ENCODE results near the gene COLQ. TPM values are rescaled to one million over a fixed set of nuclear protein-coding genes. Genes with fewer than 3 reads are reported as not detected.
"Not testable (repeated sequence)": the region's sequence is repeated elsewhere in the genome, so short reads cannot be mapped to it uniquely, and the experiment has no call there.

Gene COLQ
- total RNA-seq, 5 donors from 2014 or later (not counting 1 experiment from before 2014, with no cell fraction given): 5.1 to 11.4 (median 7.2) TPM

DNA sequence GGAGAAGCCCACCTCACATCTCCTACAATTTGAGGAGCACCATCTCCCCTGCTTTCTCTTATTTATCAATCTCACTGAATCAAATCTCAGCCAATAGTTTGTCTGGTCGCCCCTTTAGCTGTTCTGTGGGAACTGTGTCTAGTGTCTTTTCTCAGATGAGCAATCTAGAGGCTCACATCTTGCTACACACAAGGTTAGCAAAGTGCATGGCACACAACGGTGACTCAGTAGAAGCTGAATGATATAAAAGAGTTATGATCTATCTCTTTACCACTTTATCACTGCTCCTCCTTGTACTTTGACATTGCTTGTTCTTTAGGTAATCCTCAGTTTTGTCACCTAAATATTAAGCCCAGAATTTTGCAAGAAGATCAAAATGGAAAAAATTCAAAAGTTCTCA is 16.8 kb upstream of the COLQ start:
- Histone ChIP-seq H3K9me3 (no peaks in the 10 kb centered on the region), H3K4me3 (ENCODE audit: control insufficient read depth in 1 of 2, extremely low read depth in 1 of 2, low read length in 1 of 2) (no peak overlapping the region), H3K27me3 (replicated peaks in 1 of 2; ENCODE audit: control insufficient read depth in 2 of 2, extremely low read depth in 1 of 2, insufficient read depth in 2 of 2, low read length in 1 of 2) (no peaks in the 10 kb centered on the region), H3K27ac (ENCODE audit: low read length) (peak overlapping the region; percentile 62), H3K4me1 (ENCODE audit: control insufficient read depth in 1 of 2, extremely low read depth in 1 of 2, insufficient read depth in 2 of 2, low read length in 2 of 2) (peaks cover 23 to 36% of the 10 kb centered on the region in 2 experiments), H3K36me3 (ENCODE audit: control insufficient read depth in 2 of 2, extremely low read depth in 1 of 2, insufficient read depth in 1 of 2, low read length in 1 of 2) (peaks cover 0 to 3% of the 10 kb centered on the region in 2 donors)
- no CpG with 5 or more reads among the region's 2 CpGs for WGBS (ENCODE audit: insufficient coverage)
- Mint-ChIP-seq H3K4me1 (peaks cover 49 to 70% (median 63%) of the 10 kb centered on the region in 3 donors), H3K27ac (peak overlapping the region; percentile 76 to 95), H3K9me3 (no peaks in the 10 kb centered on the region), H3K36me3 (peaks cover 3% of the 10 kb centered on the region), H3K27me3 (no peaks in the 10 kb centered on the region), H3K4me3 (peak overlapping the region in 2 of 3 donors; percentile 8 to 58)
- CTCF ChIA-PET: interaction anchor here in 1 of 2 donors (0.5 kb wide), 1 partner anchor 462 kb away, joined by 3 read pairs; no protein-coding TSS in a partner anchor
- POLR2A ChIA-PET: no interaction called here
- DNase-seq (no peak), ATAC-seq (replicated peaks in 1 of 4) (no peak)

DNA sequence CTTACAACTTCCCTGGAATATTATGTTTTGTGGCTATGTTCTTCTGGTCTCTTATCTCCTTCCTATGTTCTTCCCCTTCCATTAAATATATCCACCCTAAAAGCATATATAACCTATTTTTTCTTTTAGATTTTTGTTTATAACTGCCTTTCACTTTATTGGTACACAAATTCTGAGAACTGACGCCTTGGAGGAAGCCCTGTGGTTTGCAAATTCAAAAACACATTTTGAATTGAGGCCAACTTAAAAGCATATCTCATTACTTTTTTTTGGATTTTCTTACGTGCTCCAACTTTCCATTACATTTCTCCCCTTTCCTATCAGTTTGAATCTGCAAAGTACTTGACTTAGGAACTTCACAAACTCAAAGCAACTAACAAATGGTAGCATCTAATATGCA is 15.3 kb upstream of the COLQ start:
- no peaks in the 10 kb centered on the region for H3K27me3 ChIP-seq (replicated peaks in 1 of 2; ENCODE audit: control insufficient read depth in 2 of 2, extremely low read depth in 1 of 2, insufficient read depth in 2 of 2, low read length in 1 of 2)
- peaks cover 3% of the 10 kb centered on the region for H3K36me3 Mint-ChIP-seq
- ChIA-PET CTCF (interaction anchor here in 1 of 2 donors (0.9 kb wide), 1 partner anchor 10 kb away, joined by 4 read pairs; no protein-coding TSS in a partner anchor), POLR2A (no interaction called here)
- H3K27me3 Mint-ChIP-seq: no peaks in the 10 kb centered on the region
- H3K9me3 Mint-ChIP-seq: no peaks in the 10 kb centered on the region
- ATAC-seq (replicated peaks in 1 of 4) (peak in 2 of 4 experiments; percentile 40 to 45), DNase-seq (no peak)
- peak overlapping the region; percentile 62 for H3K27ac ChIP-seq (ENCODE audit: low read length)
- H3K9me3 ChIP-seq: no peaks in the 10 kb centered on the region
- 0% methylated on average over 2 of the region's 2 CpGs for WGBS (ENCODE audit: insufficient coverage)
- H3K4me3 ChIP-seq (ENCODE audit: control insufficient read depth in 1 of 2, extremely low read depth in 1 of 2, low read length in 1 of 2): no peak overlapping the region
- H3K36me3 ChIP-seq (ENCODE audit: control insufficient read depth in 2 of 2, extremely low read depth in 1 of 2, insufficient read depth in 1 of 2, low read length in 1 of 2): peaks cover 0 to 3% of the 10 kb centered on the region in 2 donors
- H3K27ac Mint-ChIP-seq: peak overlapping the region; percentile 87 to 95
- peaks cover 23 to 36% of the 10 kb centered on the region in 2 experiments for H3K4me1 ChIP-seq (ENCODE audit: control insufficient read depth in 1 of 2, extremely low read depth in 1 of 2, insufficient read depth in 2 of 2, low read length in 2 of 2)
- H3K4me1 Mint-ChIP-seq: peaks cover 49 to 70% (median 63%) of the 10 kb centered on the region in 3 donors
- H3K4me3 Mint-ChIP-seq: peak overlapping the region; percentile 11 to 60 (median 58)

DNA sequence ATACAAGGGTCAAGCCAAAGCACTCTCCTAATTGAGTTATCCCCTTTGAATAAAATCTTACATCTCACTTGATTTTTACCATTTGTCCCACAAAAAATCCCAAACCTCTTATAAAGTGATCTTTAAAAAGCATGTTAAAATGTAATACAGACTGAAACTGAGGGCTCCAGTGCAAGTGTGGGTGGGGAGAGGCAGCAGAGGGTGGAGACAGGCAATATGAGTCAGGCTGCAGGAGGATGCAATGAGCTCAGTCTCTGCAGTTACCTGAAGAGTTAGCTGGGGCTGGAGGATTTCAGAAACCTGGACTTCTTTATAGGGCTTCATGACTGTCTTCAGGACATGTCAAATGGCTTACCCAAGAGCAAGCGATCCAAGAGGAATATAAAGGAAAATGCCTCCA is 14.2 kb upstream of the COLQ start:
- Mint-ChIP-seq H3K9me3 (no peaks in the 10 kb centered on the region), H3K4me1 (peaks cover 47 to 68% (median 58%) of the 10 kb centered on the region in 3 donors), H3K4me3 (peak overlapping the region; percentile 11 to 58 (median 14)), H3K36me3 (peaks cover 3% of the 10 kb centered on the region), H3K27me3 (no peaks in the 10 kb centered on the region), H3K27ac (peak overlapping the region; percentile 87 to 95)
- Histone ChIP-seq H3K27ac (ENCODE audit: low read length) (peak overlapping the region; percentile 62), H3K4me1 (ENCODE audit: control insufficient read depth in 1 of 2, extremely low read depth in 1 of 2, insufficient read depth in 2 of 2, low read length in 2 of 2) (peaks cover 23 to 42% of the 10 kb centered on the region in 2 experiments), H3K4me3 (ENCODE audit: control insufficient read depth in 1 of 2, extremely low read depth in 1 of 2, low read length in 1 of 2) (no peak overlapping the region), H3K9me3 (no peaks in the 10 kb centered on the region), H3K27me3 (replicated peaks in 1 of 2; ENCODE audit: control insufficient read depth in 2 of 2, extremely low read depth in 1 of 2, insufficient read depth in 2 of 2, low read length in 1 of 2) (no peaks in the 10 kb centered on the region), H3K36me3 (ENCODE audit: control insufficient read depth in 2 of 2, extremely low read depth in 1 of 2, insufficient read depth in 1 of 2, low read length in 1 of 2) (peaks cover 0 to 3% of the 10 kb centered on the region in 2 donors)
- POLR2A ChIA-PET: interaction anchor here in 1 of 2 donors (0.5 to 0.7 kb wide), 2 partner anchors 192 to 329 kb away, joined by 3 to 4 read pairs; no protein-coding TSS in a partner anchor
- CTCF ChIA-PET: no interaction called here
- ATAC-seq (replicated peaks in 1 of 4): peak; percentile 72 to 96 (median 93)
- 83% methylated on average over 1 of the region's 1 CpG for WGBS (ENCODE audit: insufficient coverage)
- DNase-seq: peak in 17 of 35 experiments; percentile 4 to 34 (median 11)

DNA sequence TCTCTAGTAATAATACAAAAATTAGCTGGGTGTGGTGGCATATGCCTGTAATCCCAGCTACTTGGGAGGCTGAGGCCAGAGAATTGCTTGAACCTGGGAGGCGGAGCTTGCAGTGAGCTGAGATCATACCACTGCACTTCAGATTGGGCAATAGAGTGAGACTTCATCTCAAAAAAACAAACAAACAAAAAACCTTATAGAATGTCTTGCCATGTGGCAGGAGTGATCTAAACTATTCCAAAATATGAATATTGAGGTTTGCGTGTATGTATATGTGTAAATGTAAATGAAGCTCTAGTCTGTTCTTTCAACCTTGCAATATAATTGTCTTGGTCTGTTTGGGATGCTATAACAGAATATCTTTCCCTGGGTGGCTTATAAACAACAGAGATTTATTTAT is 11.1 kb upstream of the COLQ start:
- H3K9me3 ChIP-seq; H3K27ac Mint-ChIP-seq; H3K9me3 Mint-ChIP-seq; DNase-seq; H3K27me3 Mint-ChIP-seq; H3K4me3 ChIP-seq (ENCODE audit: control insufficient read depth in 1 of 2, extremely low read depth in 1 of 2, low read length in 1 of 2); CTCF ChIA-PET; H3K36me3 ChIP-seq (ENCODE audit: control insufficient read depth in 2 of 2, extremely low read depth in 1 of 2, insufficient read depth in 1 of 2, low read length in 1 of 2); H3K27ac ChIP-seq (ENCODE audit: low read length); H3K36me3 Mint-ChIP-seq; H3K27me3 ChIP-seq (replicated peaks in 1 of 2; ENCODE audit: control insufficient read depth in 2 of 2, extremely low read depth in 1 of 2, insufficient read depth in 2 of 2, low read length in 1 of 2); ATAC-seq (replicated peaks in 1 of 4); H3K4me3 Mint-ChIP-seq: not testable (repeated sequence)
- no CpG with 5 or more reads among the region's 2 CpGs for WGBS (ENCODE audit: insufficient coverage)
- POLR2A ChIA-PET: interaction anchor here in 1 of 2 donors (0.6 kb wide), 2 partner anchors 12 to 240 kb away, joined by 4 to 9 read pairs; no protein-coding TSS in a partner anchor
- peaks cover 51 to 68% (median 57%) of the 10 kb centered on the region in 3 donors for H3K4me1 Mint-ChIP-seq
- H3K4me1 ChIP-seq (ENCODE audit: control insufficient read depth in 1 of 2, extremely low read depth in 1 of 2, insufficient read depth in 2 of 2, low read length in 2 of 2): peaks cover 23 to 49% of the 10 kb centered on the region in 2 experiments

DNA sequence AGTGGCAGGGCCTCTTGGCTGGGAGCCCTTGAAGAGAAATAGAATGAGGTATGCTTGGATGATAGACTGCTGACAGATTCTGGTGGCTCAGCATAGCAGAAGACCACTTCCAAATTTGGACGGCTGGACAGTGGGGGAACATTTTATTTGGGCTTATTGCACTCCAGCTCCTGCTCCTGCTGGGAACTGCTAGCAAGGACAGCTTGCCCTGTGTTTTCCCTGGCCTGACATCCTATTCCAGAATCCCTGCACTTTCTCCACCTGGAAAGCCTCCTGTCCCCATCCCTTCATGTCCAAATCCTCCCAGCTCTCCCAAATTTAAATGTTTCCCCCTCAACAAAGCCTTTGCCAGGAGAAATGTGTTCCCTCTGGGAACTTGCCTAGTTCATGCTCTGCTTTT is 9.8 kb upstream of the COLQ start:
- no peak overlapping the region for H3K27ac ChIP-seq (ENCODE audit: low read length)
- peaks cover 0 to 3% of the 10 kb centered on the region in 2 donors for H3K36me3 ChIP-seq (ENCODE audit: control insufficient read depth in 2 of 2, extremely low read depth in 1 of 2, insufficient read depth in 1 of 2, low read length in 1 of 2)
- Mint-ChIP-seq H3K27me3 (no peaks in the 10 kb centered on the region), H3K4me3 (no peak overlapping the region), H3K4me1 (peaks cover 39 to 59% (median 44%) of the 10 kb centered on the region in 3 donors), H3K9me3 (no peaks in the 10 kb centered on the region), H3K36me3 (no peaks in the 10 kb centered on the region), H3K27ac (peak overlapping the region; percentile 69 to 89)
- ChIA-PET POLR2A (interaction anchor here in 1 of 2 donors (0.5 kb wide), 1 partner anchor 1734 kb away, joined by 3 read pairs; no protein-coding TSS in a partner anchor), CTCF (interaction anchor here in 1 of 2 donors (0.8 kb wide), 1 partner anchor 11 kb away, joined by 3 read pairs; no protein-coding TSS in a partner anchor)
- no peaks in the 10 kb centered on the region for H3K27me3 ChIP-seq (replicated peaks in 1 of 2; ENCODE audit: control insufficient read depth in 2 of 2, extremely low read depth in 1 of 2, insufficient read depth in 2 of 2, low read length in 1 of 2)
- no peak overlapping the region for H3K4me3 ChIP-seq (ENCODE audit: control insufficient read depth in 1 of 2, extremely low read depth in 1 of 2, low read length in 1 of 2)
- no peaks in the 10 kb centered on the region for H3K9me3 ChIP-seq
- no CpG with 5 or more reads among the region's 1 CpG for WGBS (ENCODE audit: insufficient coverage)
- no peak for ATAC-seq (replicated peaks in 1 of 4)
- peaks cover 13 to 43% of the 10 kb centered on the region in 2 experiments for H3K4me1 ChIP-seq (ENCODE audit: control insufficient read depth in 1 of 2, extremely low read depth in 1 of 2, insufficient read depth in 2 of 2, low read length in 2 of 2)
- no peak for DNase-seq

DNA sequence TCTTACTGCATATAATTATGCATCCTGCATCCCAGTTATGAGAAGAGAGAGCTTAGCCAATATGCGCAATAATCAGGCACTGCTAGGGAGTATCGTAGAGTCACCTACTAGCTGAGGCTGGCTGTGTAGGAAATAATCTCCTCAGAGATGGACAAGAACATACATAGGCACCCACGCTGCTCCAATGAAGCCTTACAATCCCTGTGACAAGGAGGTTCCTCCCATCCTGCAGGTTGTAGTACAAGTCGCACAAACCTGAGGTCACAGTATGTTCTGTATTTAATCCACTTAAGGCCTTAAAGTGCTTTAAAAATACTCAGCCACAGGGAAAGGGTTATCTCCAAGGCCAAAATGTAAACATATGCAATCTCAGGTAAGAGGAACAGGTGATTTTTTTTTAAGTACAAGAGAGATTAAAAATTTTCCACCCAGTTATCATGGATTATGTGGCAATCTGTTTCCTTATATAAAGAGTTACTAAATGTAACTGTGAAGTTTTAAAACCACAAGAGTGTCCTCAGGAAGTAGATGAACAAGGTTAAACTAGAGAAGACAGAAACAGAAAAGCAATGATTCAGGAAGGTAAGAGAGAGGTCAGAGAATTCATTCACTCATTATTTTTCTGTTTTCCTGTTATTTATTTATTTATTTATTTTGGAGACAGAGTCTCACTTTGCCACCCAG is 7.5 kb upstream of the COLQ start:
- peaks cover 0 to 3% of the 10 kb centered on the region in 2 donors for H3K36me3 ChIP-seq (ENCODE audit: control insufficient read depth in 2 of 2, extremely low read depth in 1 of 2, insufficient read depth in 1 of 2, low read length in 1 of 2)
- no peak overlapping the region for H3K4me3 ChIP-seq (ENCODE audit: control insufficient read depth in 1 of 2, extremely low read depth in 1 of 2, low read length in 1 of 2)
- Mint-ChIP-seq H3K27me3 (no peaks in the 10 kb centered on the region), H3K4me3 (peak overlapping the region in 1 of 3 donors; percentile 1), H3K4me1 (peaks cover 24 to 42% (median 26%) of the 10 kb centered on the region in 3 donors), H3K27ac (peak overlapping the region; percentile 64 to 75), H3K9me3 (no peaks in the 10 kb centered on the region), H3K36me3 (no peaks in the 10 kb centered on the region)
- ATAC-seq (replicated peaks in 1 of 4) (peak in 2 of 4 experiments; percentile 49 to 62), DNase-seq (no peak)
- ChIA-PET CTCF (interaction anchor here in 1 of 2 donors (0.7 kb wide), 1 partner anchor 10 kb away, joined by 3 read pairs; no protein-coding TSS in a partner anchor), POLR2A (no interaction called here)
- peak overlapping the region; percentile 62 for H3K27ac ChIP-seq (ENCODE audit: low read length)
- WGBS (ENCODE audit: insufficient coverage): 50% methylated on average over 1 of the region's 4 CpGs
- no peaks in the 10 kb centered on the region for H3K27me3 ChIP-seq (replicated peaks in 1 of 2; ENCODE audit: control insufficient read depth in 2 of 2, extremely low read depth in 1 of 2, insufficient read depth in 2 of 2, low read length in 1 of 2)
- H3K4me1 ChIP-seq (ENCODE audit: control insufficient read depth in 1 of 2, extremely low read depth in 1 of 2, insufficient read depth in 2 of 2, low read length in 2 of 2): peaks cover 3 to 30% of the 10 kb centered on the region in 2 experiments
- H3K9me3 ChIP-seq: no peaks in the 10 kb centered on the region

All from T-cell (primary cell).